ENCODE measurements around the gene TACO1.

Gene TACO1

GRCh38 chr17:63635290-63635689 lies 34.6 kb downstream of the TACO1 start:
- Histone ChIP-seq H3K4me3 (ENCODE audit: low read length) (no peak overlapping the region), H3K27ac (ENCODE audit: low read length) (no peak overlapping the region), H3K9me3 (ENCODE audit: control insufficient read depth, insufficient read depth, low read length) (no peaks in the 10 kb centered on the region), H3K4me1 (ENCODE audit: control insufficient read depth, insufficient read depth, low read length) (peaks cover 6% of the 10 kb centered on the region; the same call in 1 of the 2 replicates), H3K36me3 (ENCODE audit: control insufficient read depth, insufficient read depth, low read length) (no peaks in the 10 kb centered on the region), H3K27me3 (ENCODE audit: control insufficient read depth, insufficient read depth, low read length) (no peaks in the 10 kb centered on the region)
- 100% methylated on average over 1 of the region's 2 CpGs for WGBS (ENCODE audit: insufficient coverage, insufficient read length)
- no peak for DNase-seq (ENCODE audit: low read depth, low spot score)

DNA sequence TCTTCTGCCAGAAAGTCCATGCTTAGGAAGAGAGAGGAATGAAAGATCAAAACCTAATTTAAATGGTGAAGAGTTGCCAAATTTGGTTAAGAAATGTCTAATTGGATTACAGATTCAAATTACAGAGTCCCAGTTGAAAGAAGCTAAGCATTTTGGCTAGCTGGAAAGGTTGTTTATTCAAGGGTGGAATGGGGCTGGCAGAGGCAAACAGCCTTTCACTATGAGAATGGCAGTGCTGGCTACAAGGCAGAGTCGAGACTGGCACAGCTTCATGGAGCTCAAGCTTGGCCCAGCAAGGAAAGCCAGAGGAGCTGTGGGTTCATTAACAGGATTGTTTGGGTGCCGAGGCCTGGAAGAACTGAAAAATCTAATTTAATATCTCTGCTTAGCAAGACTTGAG lies 35.1 kb downstream of the TACO1 start:
- DNase-seq (ENCODE audit: low read depth, low spot score): no peak
- Histone ChIP-seq H3K9me3 (ENCODE audit: control insufficient read depth, insufficient read depth, low read length) (no peaks in the 10 kb centered on the region), H3K36me3 (ENCODE audit: control insufficient read depth, insufficient read depth, low read length) (no peaks in the 10 kb centered on the region), H3K27me3 (ENCODE audit: control insufficient read depth, insufficient read depth, low read length) (no peaks in the 10 kb centered on the region), H3K4me3 (ENCODE audit: low read length) (no peak overlapping the region), H3K27ac (ENCODE audit: low read length) (no peak overlapping the region), H3K4me1 (ENCODE audit: control insufficient read depth, insufficient read depth, low read length) (peaks cover 6% of the 10 kb centered on the region; the same call in 1 of the 2 replicates)
- no CpG with 5 or more reads among the region's 2 CpGs for WGBS (ENCODE audit: insufficient coverage, insufficient read length)

- Histone ChIP-seq H3K9me3 (ENCODE audit: control insufficient read depth, insufficient read depth, low read length) (no peaks in the 10 kb centered on the region), H3K4me1 (ENCODE audit: control insufficient read depth, insufficient read depth, low read length) (peaks cover 2% of the 10 kb centered on the region; the same call in 1 of the 2 replicates), H3K4me3 (ENCODE audit: low read length) (no peak overlapping the region), H3K27me3 (ENCODE audit: control insufficient read depth, insufficient read depth, low read length) (no peaks in the 10 kb centered on the region), H3K27ac (ENCODE audit: low read length) (no peak overlapping the region), H3K36me3 (ENCODE audit: control insufficient read depth, insufficient read depth, low read length) (no peaks in the 10 kb centered on the region)
- DNase-seq (ENCODE audit: low read depth, low spot score): no peak
- no CpG with 5 or more reads among the region's 1 CpG for WGBS (ENCODE audit: insufficient coverage, insufficient read length)
These were observed 38.4 kb downstream of the TACO1 start for GRCh38 chr17:63639125-63639524.

DNA sequence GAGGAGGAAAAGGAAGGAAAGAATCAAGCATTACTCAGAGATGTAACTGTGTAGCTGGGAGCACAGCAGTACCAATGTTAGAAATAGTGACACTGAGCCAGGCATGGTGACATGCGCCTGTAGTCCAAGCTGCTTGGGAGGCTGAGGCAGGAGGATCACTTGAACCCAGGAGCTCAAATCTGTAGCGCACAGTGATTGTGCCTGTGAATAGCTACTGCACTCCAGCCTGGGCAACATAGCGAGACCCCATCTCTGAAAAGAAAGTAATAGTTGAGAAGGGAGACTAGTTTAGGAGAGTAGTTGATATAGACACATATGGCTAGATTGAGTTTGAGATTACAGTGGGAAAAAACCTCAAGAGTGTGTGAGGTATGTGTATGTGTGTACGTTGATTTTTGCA lies 39.3 kb downstream of the TACO1 start:
- Histone ChIP-seq H3K9me3 (ENCODE audit: control insufficient read depth, insufficient read depth, low read length) (no peaks in the 10 kb centered on the region), H3K4me3 (ENCODE audit: low read length) (no peak overlapping the region), H3K27me3 (ENCODE audit: control insufficient read depth, insufficient read depth, low read length) (no peaks in the 10 kb centered on the region), H3K36me3 (ENCODE audit: control insufficient read depth, insufficient read depth, low read length) (no peaks in the 10 kb centered on the region), H3K27ac (ENCODE audit: low read length) (no peak overlapping the region), H3K4me1 (ENCODE audit: control insufficient read depth, insufficient read depth, low read length) (no peaks in the 10 kb centered on the region)
- WGBS (ENCODE audit: insufficient coverage, insufficient read length): 100% methylated on average over 1 of the region's 4 CpGs
- no peak for DNase-seq (ENCODE audit: low read depth, low spot score)

DNA sequence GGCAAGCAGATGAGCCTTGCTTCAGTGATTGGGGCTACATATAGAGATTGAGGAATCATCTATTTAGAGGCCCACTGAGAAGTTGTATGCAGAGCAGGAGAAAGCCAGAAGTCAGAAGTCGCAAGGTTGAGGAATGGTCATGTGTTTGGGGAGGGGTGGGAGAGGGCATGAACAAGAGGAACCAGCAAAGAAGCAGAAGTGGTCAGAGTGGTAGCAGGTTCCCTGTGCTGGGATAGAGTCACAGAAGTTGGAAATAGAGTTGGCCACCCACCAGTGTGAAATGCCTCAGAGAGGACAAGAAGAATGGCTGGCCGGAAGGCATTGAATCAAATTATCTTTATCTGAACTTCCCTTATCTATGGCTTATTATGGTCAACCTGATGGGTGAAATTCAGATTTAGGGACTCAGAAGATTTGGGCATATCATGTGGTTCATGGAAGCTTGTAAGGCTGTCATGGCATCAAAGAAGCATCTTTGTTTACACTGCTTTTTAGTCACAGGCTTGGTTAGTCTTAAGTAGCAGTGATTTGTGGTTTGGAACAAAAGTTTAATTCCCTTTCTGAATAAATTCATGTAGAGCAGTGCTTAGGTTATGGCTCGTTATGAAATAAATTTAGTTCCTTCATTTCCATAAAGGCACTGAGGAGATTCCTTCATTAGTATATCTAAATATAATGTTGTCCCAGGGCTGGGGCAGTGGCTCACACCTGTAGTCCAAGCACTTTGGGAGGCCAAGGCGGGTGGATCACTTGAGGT lies 41.2 kb downstream of the TACO1 start:
- H3K4me1 ChIP-seq (ENCODE audit: control insufficient read depth, insufficient read depth, low read length): no peaks in the 10 kb centered on the region
- H3K9me3 ChIP-seq (ENCODE audit: control insufficient read depth, insufficient read depth, low read length): no peaks in the 10 kb centered on the region
- WGBS (ENCODE audit: insufficient coverage, insufficient read length): no CpG with 5 or more reads among the region's 4 CpGs
- no peak overlapping the region for H3K4me3 ChIP-seq (ENCODE audit: low read length)
- DNase-seq (ENCODE audit: low read depth, low spot score): no peak
- no peaks in the 10 kb centered on the region for H3K36me3 ChIP-seq (ENCODE audit: control insufficient read depth, insufficient read depth, low read length)
- H3K27ac ChIP-seq (ENCODE audit: low read length): no peak overlapping the region
- no peaks in the 10 kb centered on the region for H3K27me3 ChIP-seq (ENCODE audit: control insufficient read depth, insufficient read depth, low read length)

DNA sequence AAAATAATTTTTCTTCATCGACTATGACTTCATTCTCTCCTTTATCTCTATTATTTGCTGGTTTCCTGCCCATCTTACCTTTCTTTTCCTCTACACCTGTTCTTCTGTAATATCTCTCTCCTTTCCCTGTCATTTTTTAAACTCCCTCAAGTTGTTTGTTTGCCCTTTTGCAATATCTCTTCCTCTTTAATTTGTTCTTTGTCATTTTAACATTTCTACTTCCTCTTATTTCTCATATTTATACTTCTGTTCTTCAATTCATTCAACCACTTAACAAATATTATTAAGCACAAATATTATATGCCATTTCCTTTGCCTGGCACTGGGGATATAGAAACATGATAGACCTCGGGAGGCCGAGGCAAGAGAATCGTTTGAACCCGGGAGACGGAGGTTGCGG lies 44.2 kb downstream of the TACO1 start:
- no peaks in the 10 kb centered on the region for H3K9me3 ChIP-seq (ENCODE audit: control insufficient read depth, insufficient read depth, low read length)
- peaks cover 4% of the 10 kb centered on the region; the same call in 1 of the 2 replicates for H3K4me1 ChIP-seq (ENCODE audit: control insufficient read depth, insufficient read depth, low read length)
- no peaks in the 10 kb centered on the region for H3K36me3 ChIP-seq (ENCODE audit: control insufficient read depth, insufficient read depth, low read length)
- no peak overlapping the region for H3K4me3 ChIP-seq (ENCODE audit: low read length)
- no peaks in the 10 kb centered on the region for H3K27me3 ChIP-seq (ENCODE audit: control insufficient read depth, insufficient read depth, low read length)
- WGBS (ENCODE audit: insufficient coverage, insufficient read length): 100% methylated on average over 1 of the region's 7 CpGs
- no peak for DNase-seq (ENCODE audit: low read depth, low spot score)
- no peak overlapping the region for H3K27ac ChIP-seq (ENCODE audit: low read length)

- H3K4me3 ChIP-seq (ENCODE audit: low read length): no peak overlapping the region
- no peaks in the 10 kb centered on the region for H3K36me3 ChIP-seq (ENCODE audit: control insufficient read depth, insufficient read depth, low read length)
- H3K9me3 ChIP-seq (ENCODE audit: control insufficient read depth, insufficient read depth, low read length): no peaks in the 10 kb centered on the region
- DNase-seq (ENCODE audit: low read depth, low spot score): no peak
- H3K4me1 ChIP-seq (ENCODE audit: control insufficient read depth, insufficient read depth, low read length): peaks cover 4% of the 10 kb centered on the region; the same call in 1 of the 2 replicates
- no peaks in the 10 kb centered on the region for H3K27me3 ChIP-seq (ENCODE audit: control insufficient read depth, insufficient read depth, low read length)
- no CpG with 5 or more reads among the region's 5 CpGs for WGBS (ENCODE audit: insufficient coverage, insufficient read length)
- no peak overlapping the region for H3K27ac ChIP-seq (ENCODE audit: low read length)
These were observed 45.2 kb downstream of the TACO1 start for GRCh38 chr17:63645775-63646487.

DNA sequence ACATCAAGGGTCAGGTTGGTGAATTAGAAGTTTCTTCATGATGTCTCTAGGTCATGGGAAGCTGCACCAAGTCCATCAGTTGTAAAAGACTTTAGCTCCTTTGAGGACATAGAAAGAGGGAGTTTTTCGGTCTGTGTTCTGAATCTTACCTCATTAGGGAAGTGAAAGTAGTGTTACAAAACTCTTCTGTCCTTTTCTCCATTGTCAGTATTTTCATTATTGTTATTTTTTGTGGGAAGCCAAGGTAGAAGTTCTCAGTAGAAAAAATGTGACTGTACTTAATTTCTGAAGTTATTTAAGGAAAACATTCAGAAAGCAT lies 45.8 kb downstream of the TACO1 start:
- Histone ChIP-seq H3K9me3 (ENCODE audit: control insufficient read depth, insufficient read depth, low read length) (no peaks in the 10 kb centered on the region), H3K27me3 (ENCODE audit: control insufficient read depth, insufficient read depth, low read length) (no peaks in the 10 kb centered on the region), H3K27ac (ENCODE audit: low read length) (no peak overlapping the region), H3K4me3 (ENCODE audit: low read length) (no peak overlapping the region), H3K4me1 (ENCODE audit: control insufficient read depth, insufficient read depth, low read length) (peaks cover 4% of the 10 kb centered on the region; the same call in 1 of the 2 replicates), H3K36me3 (ENCODE audit: control insufficient read depth, insufficient read depth, low read length) (no peaks in the 10 kb centered on the region)
- no CpG with 5 or more reads among the region's 1 CpG for WGBS (ENCODE audit: insufficient coverage, insufficient read length)
- no peak for DNase-seq (ENCODE audit: low read depth, low spot score)

GRCh38 chr17:63647065-63647725 lies 46.5 kb downstream of the TACO1 start:
- DNase-seq (ENCODE audit: low read depth, low spot score): no peak
- no peaks in the 10 kb centered on the region for H3K9me3 ChIP-seq (ENCODE audit: control insufficient read depth, insufficient read depth, low read length)
- peaks cover 4% of the 10 kb centered on the region; the same call in 1 of the 2 replicates for H3K4me1 ChIP-seq (ENCODE audit: control insufficient read depth, insufficient read depth, low read length)
- WGBS (ENCODE audit: insufficient coverage, insufficient read length): no CpG with 5 or more reads among the region's 4 CpGs
- H3K27ac ChIP-seq (ENCODE audit: low read length): no peak overlapping the region
- H3K27me3 ChIP-seq (ENCODE audit: control insufficient read depth, insufficient read depth, low read length): no peaks in the 10 kb centered on the region
- H3K36me3 ChIP-seq (ENCODE audit: control insufficient read depth, insufficient read depth, low read length): no peaks in the 10 kb centered on the region
- H3K4me3 ChIP-seq (ENCODE audit: low read length): no peak overlapping the region

DNA sequence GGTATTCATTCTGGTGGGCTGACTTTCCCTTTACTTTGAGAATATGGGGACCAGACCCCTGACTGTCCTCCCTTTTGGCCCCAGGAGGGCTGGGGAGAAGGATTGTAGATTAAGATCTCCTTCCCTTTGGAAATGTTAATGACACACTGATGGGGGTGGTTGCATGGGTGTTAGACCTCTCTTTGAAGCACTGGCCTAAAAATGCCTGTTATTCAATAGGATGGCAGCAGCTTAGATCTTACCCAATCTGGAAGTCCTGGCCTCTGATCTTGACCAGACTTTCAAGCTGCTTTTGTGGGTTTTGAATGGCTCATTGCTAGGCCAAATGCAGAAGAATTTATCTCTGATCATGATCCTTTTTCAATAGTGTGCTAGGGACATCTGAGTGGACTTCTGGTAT lies 47.2 kb downstream of the TACO1 start:
- Histone ChIP-seq H3K27me3 (ENCODE audit: control insufficient read depth, insufficient read depth, low read length) (no peaks in the 10 kb centered on the region), H3K27ac (ENCODE audit: low read length) (no peak overlapping the region), H3K4me3 (ENCODE audit: low read length) (no peak overlapping the region), H3K36me3 (ENCODE audit: control insufficient read depth, insufficient read depth, low read length) (no peaks in the 10 kb centered on the region), H3K9me3 (ENCODE audit: control insufficient read depth, insufficient read depth, low read length) (no peaks in the 10 kb centered on the region), H3K4me1 (ENCODE audit: control insufficient read depth, insufficient read depth, low read length) (peaks cover 4% of the 10 kb centered on the region; the same call in 1 of the 2 replicates)
- no peak for DNase-seq (ENCODE audit: low read depth, low spot score)

Measured in iPS DF 6.9 (cell line).